CD4-positive, alpha-beta T cell treated with Interleukin-2 at 100 ng/mL for 4 hours (primary cell): ENCODE measurements around the gene BPIFB2.
"Not testable (repeated sequence)": the region's sequence is repeated elsewhere in the genome, so short reads cannot be mapped to it uniquely, and the experiment has no call there.

ENCODE experiments used
- DNase-seq: peaks from one replicate; pipeline ENCODE4 v3.0.0-alpha.2; 2020; ENCODE audit warnings: low spot score

The BPIFB2 gene

GRCh38 chr20:32971703-32972161 lies 35.8 kb upstream of the BPIFB2 start:
- peak; percentile 26 for DNase-seq

- DNase-seq = peak; percentile 92
Observed at GRCh38 chr20:32972181-32973076, 35.1 kb upstream of the BPIFB2 start.

GRCh38 chr20:32973077-32973717 lies 34.3 kb upstream of the BPIFB2 start:
- DNase-seq = no peak

GRCh38 chr20:32974204-32975064 lies 33.1 kb upstream of the BPIFB2 start:
- DNase-seq = not testable (repeated sequence)

- not testable (repeated sequence) for DNase-seq
Observed at GRCh38 chr20:32975121-32975520, 32.4 kb upstream of the BPIFB2 start.

- DNase-seq = no peak
Observed at GRCh38 chr20:32975698-32976674, 31.5 kb upstream of the BPIFB2 start.

GRCh38 chr20:32976746-32977145 lies 30.8 kb upstream of the BPIFB2 start:
- DNase-seq = no peak

GRCh38 chr20:32977281-32978008 lies 30.1 kb upstream of the BPIFB2 start:
- DNase-seq = no peak

- DNase-seq = no peak
Observed at GRCh38 chr20:32978009-32978335, 29.5 kb upstream of the BPIFB2 start.

- no peak for DNase-seq
Observed at GRCh38 chr20:32979201-32979998, 28.1 kb upstream of the BPIFB2 start.

- no peak for DNase-seq
Observed at GRCh38 chr20:32980131-32980941, 27.2 kb upstream of the BPIFB2 start.

- no peak for DNase-seq
Observed at GRCh38 chr20:32980990-32981389, 26.5 kb upstream of the BPIFB2 start.

GRCh38 chr20:32982617-32983458 lies 24.7 kb upstream of the BPIFB2 start:
- no peak for DNase-seq

GRCh38 chr20:32983459-32984112 lies 23.9 kb upstream of the BPIFB2 start:
- no peak for DNase-seq

GRCh38 chr20:32984196-32984595 lies 23.3 kb upstream of the BPIFB2 start:
- DNase-seq = no peak

GRCh38 chr20:32984631-32985354 lies 22.7 kb upstream of the BPIFB2 start:
- no peak for DNase-seq

- DNase-seq = no peak
Observed at GRCh38 chr20:32985596-32985995, 21.9 kb upstream of the BPIFB2 start.
